SKM-1 treated with dmso at 0.1 percent for 144 hours (cell line): ENCODE results near the gene LYL1.

ENCODE experiments used
- DNase-seq: peaks from one replicate; lab custom pipeline; 2025; ENCODE audit not compliant: unreplicated experiment; lab: John Stamatoyannopoulos, UW

Gene LYL1

GRCh38 chr19:13110099-13110610 lies 7.5 kb upstream of the LYL1 start:
- DNase-seq = no peak

- DNase-seq = no peak
Observed at GRCh38 chr19:13109361-13110098, 6.9 kb upstream of the LYL1 start.

GRCh38 chr19:13104848-13105711 lies 2.4 kb upstream of the LYL1 start:
- no peak for DNase-seq

- DNase-seq = peak; percentile 84
Observed at GRCh38 chr19:13104360-13104847, 1.7 kb upstream of the LYL1 start.

- no peak for DNase-seq
Observed at GRCh38 chr19:13103581-13104359, 1.1 kb upstream of the LYL1 start.

GRCh38 chr19:13102416-13102665 lies 317 bp downstream of the LYL1 start:
- DNase-seq = no peak

GRCh38 chr19:13101590-13102415 lies 855 bp downstream of the LYL1 start:
- DNase-seq = no peak

GRCh38 chr19:13100841-13101589 lies 1.6 kb downstream of the LYL1 start:
- no peak for DNase-seq

GRCh38 chr19:13100031-13100588 lies 2.5 kb downstream of the LYL1 start:
- no peak for DNase-seq

GRCh38 chr19:13099073-13099999 lies 3.3 kb downstream of the LYL1 start:
- DNase-seq = peak; percentile 81

- no peak for DNase-seq
Observed at GRCh38 chr19:13098277-13099072, 4.2 kb downstream of the LYL1 start.

GRCh38 chr19:13097463-13098258 lies 5.0 kb downstream of the LYL1 start:
- no peak for DNase-seq

- DNase-seq = no peak
Observed at GRCh38 chr19:13097033-13097462, 5.6 kb downstream of the LYL1 start.

GRCh38 chr19:13095934-13096927 lies 6.4 kb downstream of the LYL1 start:
- peak; percentile 52 for DNase-seq

- no peak for DNase-seq
Observed at GRCh38 chr19:13095393-13095784, 7.3 kb downstream of the LYL1 start.
